ENCODE data around the gene HS6ST1.
"Not testable (repeated sequence)": the region's sequence is repeated elsewhere in the genome, so short reads cannot be mapped to it uniquely, and the experiment has no call there.

HS6ST1 gene

GRCh38 chr2:128321784-128322714 lies 3.4 kb upstream of the HS6ST1 start:
- peak; percentile 83 for TF ChIP-seq CTCF (IDR thresholded peaks at IDR 0.05; ENCODE audit: insufficient read depth, low read depth, low read length, missing control alignments)
- DNase-seq (ENCODE audit: low read depth), result peak; percentile 79
- peak overlapping the region; percentile 68 for H3K4me3 ChIP-seq (ENCODE audit: low read depth, low read length)

GRCh38 chr2:128320906-128321771 lies 2.5 kb upstream of the HS6ST1 start:
- no peak for DNase-seq (ENCODE audit: low read depth)
- TF ChIP-seq CTCF (IDR thresholded peaks at IDR 0.05; ENCODE audit: insufficient read depth, low read depth, low read length, missing control alignments), result no peak
- H3K4me3 ChIP-seq (ENCODE audit: low read depth, low read length), result no peak overlapping the region

GRCh38 chr2:128320192-128320905 lies 1.7 kb upstream of the HS6ST1 start:
- H3K4me3 ChIP-seq (ENCODE audit: low read depth, low read length), result no peak overlapping the region
- no peak for DNase-seq (ENCODE audit: low read depth)
- TF ChIP-seq CTCF (IDR thresholded peaks at IDR 0.05; ENCODE audit: insufficient read depth, low read depth, low read length, missing control alignments), result no peak

- DNase-seq (ENCODE audit: low read depth), result no peak
- no peak for TF ChIP-seq CTCF (IDR thresholded peaks at IDR 0.05; ENCODE audit: insufficient read depth, low read depth, low read length, missing control alignments)
- no peak overlapping the region for H3K4me3 ChIP-seq (ENCODE audit: low read depth, low read length)
These were observed 1.0 kb upstream of the HS6ST1 start for GRCh38 chr2:128319631-128320191.

- DNase-seq (ENCODE audit: low read depth), result peak; percentile 39
These were observed 423 bp downstream of the HS6ST1 start for GRCh38 chr2:128318245-128318644.

GRCh38 chr2:128317899-128318225 lies 806 bp downstream of the HS6ST1 start:
- not testable (repeated sequence) for DNase-seq (ENCODE audit: low read depth)

More at GRCh38 chr2:128318245-128318644, 423 bp downstream of the HS6ST1 start:
- H3K4me3 ChIP-seq (ENCODE audit: low read depth, low read length), result peak overlapping the region; percentile 48

GRCh38 chr2:128317181-128317898 lies 1.3 kb downstream of the HS6ST1 start:
- peak; percentile 67 for DNase-seq (ENCODE audit: low read depth)
- H3K4me3 ChIP-seq (ENCODE audit: low read depth, low read length), result peak overlapping the region; percentile 55

More at GRCh38 chr2:128317899-128318225, 806 bp downstream of the HS6ST1 start:
- H3K4me3 ChIP-seq (ENCODE audit: low read depth, low read length), result peak overlapping the region; percentile 55

More at GRCh38 chr2:128317181-128317898, 1.3 kb downstream of the HS6ST1 start:
- no peak for TF ChIP-seq CTCF (IDR thresholded peaks at IDR 0.05; ENCODE audit: insufficient read depth, low read depth, low read length, missing control alignments)
